ENCODE measurements around the gene CPZ.

The CPZ gene

DNA sequence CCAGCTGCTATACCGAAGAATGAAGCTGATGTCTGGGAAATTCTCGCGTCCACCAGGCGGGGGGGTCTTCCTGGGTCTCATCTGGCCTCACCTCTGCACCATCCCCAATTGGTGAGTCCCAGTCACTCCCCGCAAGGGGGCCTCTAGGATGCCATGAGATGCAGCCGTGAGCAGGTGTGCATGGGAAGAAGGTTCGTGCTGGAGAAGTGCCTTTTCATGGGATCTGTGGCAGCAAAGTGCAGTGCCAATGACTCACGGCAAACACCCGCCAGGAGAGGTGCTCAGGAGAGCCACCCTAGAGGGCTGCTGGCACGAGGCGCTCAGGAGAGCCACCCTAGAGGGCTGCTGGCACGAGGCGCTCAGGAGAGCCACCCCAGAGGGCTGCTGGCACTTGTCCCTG lies 55.1 kb downstream of the CPZ start:
- H3K36me3 ChIP-seq (ENCODE audit: low read depth): no peaks in the 10 kb centered on the region
- H3K4me3 ChIP-seq (ENCODE audit: severe bottlenecking): no peak overlapping the region
- peaks cover 62% of the 10 kb centered on the region for H3K27me3 ChIP-seq (ENCODE audit: insufficient read depth, poor library complexity, severe bottlenecking)
- no peak overlapping the region for H3K27ac ChIP-seq (ENCODE audit: poor library complexity, severe bottlenecking)
- DNase-seq (ENCODE audit: low spot score) (peak; percentile 23), ATAC-seq (ENCODE audit: low read depth) (no peak)
- no peaks in the 10 kb centered on the region for H3K9me3 ChIP-seq (ENCODE audit: severe bottlenecking)
- no peaks in the 10 kb centered on the region for H3K4me1 ChIP-seq (ENCODE audit: insufficient read depth, poor library complexity, severe bottlenecking)
- TF ChIP-seq, protein P1, sequence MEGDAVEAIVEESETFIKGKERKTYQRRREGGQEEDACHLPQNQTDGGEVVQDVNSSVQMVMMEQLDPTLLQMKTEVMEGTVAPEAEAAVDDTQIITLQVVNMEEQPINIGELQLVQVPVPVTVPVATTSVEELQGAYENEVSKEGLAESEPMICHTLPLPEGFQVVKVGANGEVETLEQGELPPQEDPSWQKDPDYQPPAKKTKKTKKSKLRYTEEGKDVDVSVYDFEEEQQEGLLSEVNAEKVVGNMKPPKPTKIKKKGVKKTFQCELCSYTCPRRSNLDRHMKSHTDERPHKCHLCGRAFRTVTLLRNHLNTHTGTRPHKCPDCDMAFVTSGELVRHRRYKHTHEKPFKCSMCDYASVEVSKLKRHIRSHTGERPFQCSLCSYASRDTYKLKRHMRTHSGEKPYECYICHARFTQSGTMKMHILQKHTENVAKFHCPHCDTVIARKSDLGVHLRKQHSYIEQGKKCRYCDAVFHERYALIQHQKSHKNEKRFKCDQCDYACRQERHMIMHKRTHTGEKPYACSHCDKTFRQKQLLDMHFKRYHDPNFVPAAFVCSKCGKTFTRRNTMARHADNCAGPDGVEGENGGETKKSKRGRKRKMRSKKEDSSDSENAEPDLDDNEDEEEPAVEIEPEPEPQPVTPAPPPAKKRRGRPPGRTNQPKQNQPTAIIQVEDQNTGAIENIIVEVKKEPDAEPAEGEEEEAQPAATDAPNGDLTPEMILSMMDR (IDR thresholded peaks at IDR 0.05; ENCODE audit: poor library complexity, severe bottlenecking): no peak

DNA sequence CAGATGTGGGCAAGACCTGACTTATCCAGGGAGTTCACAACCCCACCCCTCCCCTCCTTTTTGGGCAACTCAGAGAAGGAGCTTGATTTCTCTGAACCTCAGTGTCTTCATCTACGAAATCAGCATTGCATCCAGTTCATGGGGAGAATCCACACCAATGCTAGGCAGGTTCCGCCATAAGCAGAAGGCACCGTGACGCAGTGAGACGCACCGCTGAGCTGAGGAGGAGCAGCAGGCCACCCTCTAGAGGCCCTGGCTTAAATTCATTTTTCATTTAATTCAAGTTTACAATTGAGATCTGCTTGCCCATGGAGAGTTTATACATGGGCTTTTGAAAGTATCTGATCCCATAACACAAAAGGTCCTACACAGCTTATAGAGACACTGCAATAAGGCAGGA lies 55.7 kb downstream of the CPZ start:
- no peak for DNase-seq (ENCODE audit: low spot score)
- Histone ChIP-seq H3K4me3 (ENCODE audit: severe bottlenecking) (no peak overlapping the region), H3K27me3 (ENCODE audit: insufficient read depth, poor library complexity, severe bottlenecking) (peaks cover 62% of the 10 kb centered on the region), H3K27ac (ENCODE audit: poor library complexity, severe bottlenecking) (no peak overlapping the region), H3K4me1 (ENCODE audit: insufficient read depth, poor library complexity, severe bottlenecking) (no peaks in the 10 kb centered on the region), H3K36me3 (ENCODE audit: low read depth) (no peaks in the 10 kb centered on the region), H3K9me3 (ENCODE audit: severe bottlenecking) (no peaks in the 10 kb centered on the region)
- TF ChIP-seq, protein P1 (IDR thresholded peaks at IDR 0.05; ENCODE audit: poor library complexity, severe bottlenecking): no peak
- ATAC-seq (ENCODE audit: low read depth): no peak

DNA sequence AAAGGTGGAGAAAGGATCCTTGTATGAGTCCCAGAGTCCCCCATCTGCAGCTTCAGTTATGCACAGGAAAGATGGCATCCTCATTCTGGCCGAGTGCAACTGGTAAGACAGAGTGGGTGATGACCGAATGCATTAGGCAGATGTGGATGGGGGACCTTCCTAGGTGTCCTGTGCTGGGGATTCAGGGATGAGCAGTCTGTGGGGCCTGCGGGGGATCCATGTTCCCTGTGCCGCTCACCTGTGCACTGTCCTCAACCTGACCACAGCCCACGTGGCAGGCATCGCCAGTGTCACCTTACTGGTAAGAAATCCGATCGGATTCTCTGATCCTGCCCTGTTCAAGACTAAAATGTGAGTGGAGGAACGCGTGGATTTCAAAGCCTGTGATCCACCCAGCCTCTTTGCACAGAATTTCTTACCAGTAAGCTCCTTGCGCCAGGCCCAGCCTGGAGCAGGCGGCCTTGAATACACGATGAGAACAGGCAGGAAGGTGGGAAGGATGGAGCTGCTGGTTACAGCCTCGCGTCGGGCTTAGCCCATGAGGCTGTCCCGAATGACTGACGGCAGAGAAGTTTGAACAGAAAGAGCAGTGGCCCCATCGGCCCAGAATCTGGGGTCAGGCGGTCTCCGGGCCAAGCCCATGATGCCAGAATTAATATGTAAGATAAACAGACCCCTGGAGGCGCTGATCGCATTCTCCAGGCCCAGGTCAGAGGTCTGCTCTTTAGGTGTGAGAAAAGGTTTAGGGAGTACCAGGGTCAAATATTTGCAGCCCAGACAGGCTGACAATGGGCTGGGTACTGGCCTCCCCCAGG lies 56.5 kb downstream of the CPZ start:
- Histone ChIP-seq H3K27ac (ENCODE audit: poor library complexity, severe bottlenecking) (no peak overlapping the region), H3K9me3 (ENCODE audit: severe bottlenecking) (no peaks in the 10 kb centered on the region), H3K36me3 (ENCODE audit: low read depth) (no peaks in the 10 kb centered on the region), H3K4me1 (ENCODE audit: insufficient read depth, poor library complexity, severe bottlenecking) (no peaks in the 10 kb centered on the region), H3K4me3 (ENCODE audit: severe bottlenecking) (no peak overlapping the region), H3K27me3 (ENCODE audit: insufficient read depth, poor library complexity, severe bottlenecking) (peaks cover 62% of the 10 kb centered on the region)
- peak; percentile 29 for DNase-seq (ENCODE audit: low spot score)
- TF ChIP-seq, protein P1 (IDR thresholded peaks at IDR 0.05; ENCODE audit: poor library complexity, severe bottlenecking): no peak
- ATAC-seq (ENCODE audit: low read depth): no peak

DNA sequence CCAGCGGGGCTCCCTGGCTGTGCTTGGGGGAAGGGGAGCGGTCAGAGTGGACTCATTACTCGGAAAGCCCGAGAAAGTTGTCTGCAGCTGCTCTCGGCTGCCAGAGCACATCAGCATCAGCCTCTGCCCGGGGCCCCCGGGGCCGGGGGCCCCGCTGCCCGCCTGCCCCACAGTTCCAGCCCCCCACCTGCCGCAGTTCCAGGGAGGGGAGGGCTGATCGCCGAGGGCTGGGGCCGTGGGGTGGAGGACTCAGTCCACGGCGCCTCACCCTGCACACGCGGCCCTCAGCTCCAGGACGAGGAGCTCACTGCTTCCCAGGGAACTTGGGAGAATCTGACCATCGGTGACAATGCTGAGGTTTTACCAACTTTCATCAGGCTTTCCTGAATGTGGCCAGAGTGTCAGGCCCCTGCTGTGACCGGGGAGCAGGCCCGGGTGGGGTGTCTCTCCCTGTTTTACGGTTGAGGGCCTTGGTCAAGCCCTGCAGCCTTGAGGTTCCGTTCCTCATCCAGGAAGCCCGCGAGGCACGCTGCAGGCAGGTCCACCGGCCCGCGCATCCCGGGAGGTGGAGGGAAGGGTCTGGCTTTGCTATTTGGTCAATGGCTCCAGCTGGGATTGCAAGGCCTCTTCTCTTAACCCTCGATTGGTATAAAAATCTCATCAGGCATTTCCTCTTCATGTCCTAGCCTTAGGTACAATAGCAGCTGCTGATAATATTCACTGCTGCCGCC lies 57.2 kb downstream of the CPZ start:
- DNase-seq (ENCODE audit: low spot score) (peak; percentile 37), ATAC-seq (ENCODE audit: low read depth) (no peak; the same call in 2 of the 3 replicates)
- TF ChIP-seq, protein P1 (IDR thresholded peaks at IDR 0.05; ENCODE audit: poor library complexity, severe bottlenecking): no peak
- Histone ChIP-seq H3K36me3 (ENCODE audit: low read depth) (no peaks in the 10 kb centered on the region), H3K9me3 (ENCODE audit: severe bottlenecking) (no peaks in the 10 kb centered on the region), H3K27ac (ENCODE audit: poor library complexity, severe bottlenecking) (no peak overlapping the region), H3K27me3 (ENCODE audit: insufficient read depth, poor library complexity, severe bottlenecking) (peaks cover 62% of the 10 kb centered on the region), H3K4me1 (ENCODE audit: insufficient read depth, poor library complexity, severe bottlenecking) (no peaks in the 10 kb centered on the region), H3K4me3 (ENCODE audit: severe bottlenecking) (no peak overlapping the region)
